Limb (tissue), 2 donors: ENCODE results near the gene CENPK.
"Not testable (repeated sequence)": the region's sequence is repeated elsewhere in the genome, so short reads cannot be mapped to it uniquely, and the experiment has no call there.

Source experiments
- DNase-seq, 2 donors: peaks; one replicate each; pipeline ENCODE4 v3.0.0-alpha.2; 2016; ENCODE audit errors: extremely low spot score in 2 of 2

The CENPK gene

GRCh38 chr5:65562731-65563701, at the start of gene CENPK, which contains the start of gene PPWD1:
Gene CENPK (minus strand): TSS chr5:65563168. CDS start chr5:65554907, 8,261 bp downstream.
Gene PPWD1 (plus strand): TSS chr5:65563296. CDS start chr5:65563311, 15 bp downstream.
- peak; percentile 96 for DNase-seq

GRCh38 chr5:65612298-65612907, 49.4 kb upstream of the CENPK start:
- no peak for DNase-seq

GRCh38 chr5:65611524-65611923, 48.6 kb upstream of the CENPK start:
- no peak for DNase-seq

- not testable (repeated sequence) for DNase-seq
Observed at GRCh38 chr5:65601761-65602160, 38.8 kb upstream of the CENPK start.

- no peak for DNase-seq
Observed at GRCh38 chr5:65588694-65589093, 25.7 kb upstream of the CENPK start.

- no peak for DNase-seq
Observed at GRCh38 chr5:65577141-65577540, 14.2 kb upstream of the CENPK start.

GRCh38 chr5:65570598-65571226, 7.7 kb upstream of the CENPK start:
- no peak for DNase-seq

GRCh38 chr5:65566505-65566904, 3.5 kb upstream of the CENPK start:
- no peak for DNase-seq

- no peak for DNase-seq
Observed at GRCh38 chr5:65563777-65564176, 809 bp upstream of the CENPK start.

- no peak for DNase-seq
Observed at GRCh38 chr5:65556718-65557117, 6.2 kb downstream of the CENPK start.

GRCh38 chr5:65556181-65556580, 6.8 kb downstream of the CENPK start:
- no peak for DNase-seq

- DNase-seq = no peak
Observed at GRCh38 chr5:65555287-65555686, 7.7 kb downstream of the CENPK start.

GRCh38 chr5:65553941-65554340, 9.0 kb downstream of the CENPK start:
- DNase-seq = no peak

GRCh38 chr5:65548281-65548680, 14.7 kb downstream of the CENPK start:
- DNase-seq = no peak

GRCh38 chr5:65546141-65546540, 16.8 kb downstream of the CENPK start:
- DNase-seq = no peak

- DNase-seq = no peak
Observed at GRCh38 chr5:65544473-65544872, 18.5 kb downstream of the CENPK start.

- DNase-seq = no peak
Observed at GRCh38 chr5:65539827-65540226, 23.1 kb downstream of the CENPK start.

- DNase-seq = no peak
Observed at GRCh38 chr5:65535529-65535987, 27.4 kb downstream of the CENPK start.

- no peak for DNase-seq
Observed at GRCh38 chr5:65530904-65531303, 32.1 kb downstream of the CENPK start.

- DNase-seq = no peak
Observed at GRCh38 chr5:65525726-65526125, 37.2 kb downstream of the CENPK start.

- no peak for DNase-seq
Observed at GRCh38 chr5:65512170-65512937, 50.6 kb downstream of the CENPK start.
